Measurements from ENCODE around the gene TMEM97. TPM values are rescaled to one million over a fixed set of nuclear protein-coding genes. Genes with fewer than 3 reads are reported as not detected.

Gene TMEM97
- total RNA-seq, 5 donors from 2014 or later (not counting 1 experiment from before 2014, with no cell fraction given): 3.4 to 7.2 (median 5.1) TPM

DNA sequence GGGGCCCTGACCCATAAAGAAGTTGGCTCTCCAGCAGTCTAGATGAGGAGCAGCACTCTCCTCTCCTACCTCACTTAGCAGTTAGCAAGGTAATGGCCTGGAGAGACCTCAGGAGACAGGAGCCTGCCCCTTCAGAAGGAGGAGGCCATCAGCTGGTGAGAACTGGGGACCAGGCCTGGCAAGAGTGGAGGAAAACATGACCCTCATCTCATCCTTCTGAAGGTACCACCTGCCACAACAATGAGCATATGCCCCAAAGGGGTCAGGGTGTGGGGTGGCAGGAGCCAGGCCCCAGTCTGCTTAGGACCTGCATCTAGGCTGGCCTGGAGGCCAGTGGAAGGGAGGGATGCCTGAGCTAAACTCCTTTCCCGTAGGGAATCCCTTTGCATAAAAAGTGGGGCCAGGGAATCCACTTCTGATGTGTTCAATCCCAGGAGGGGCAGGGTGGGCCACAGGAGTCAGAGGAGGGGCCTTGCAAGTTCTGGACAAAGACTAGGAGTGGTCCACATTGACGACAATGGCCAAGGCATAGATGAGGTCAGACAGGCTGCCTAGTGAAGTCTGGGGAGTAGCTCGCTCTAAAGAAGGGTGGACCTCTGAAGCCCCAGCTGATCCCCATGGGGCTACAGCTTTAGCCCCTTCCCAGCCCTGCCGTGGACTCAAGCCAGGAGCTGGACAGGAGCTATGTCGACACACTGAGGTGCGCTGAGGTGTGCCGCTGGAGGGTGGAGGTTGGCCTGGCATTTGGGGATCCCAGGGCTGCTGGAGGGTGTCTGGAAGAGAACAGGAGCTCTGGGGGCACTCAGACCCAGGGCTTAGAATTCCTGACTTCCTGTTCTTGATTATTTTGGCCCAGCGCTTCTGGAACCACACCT lies 45.0 kb downstream of the TMEM97 start:
- no peak overlapping the region for H3K4me3 ChIP-seq (ENCODE audit: control insufficient read depth in 1 of 2, extremely low read depth in 1 of 2, low read length in 1 of 2)
- DNase-seq: no peak
- H3K9me3 Mint-ChIP-seq: no peaks in the 10 kb centered on the region
- ATAC-seq (replicated peaks in 1 of 4): no peak
- WGBS (ENCODE audit: insufficient coverage): 96% methylated on average over 6 of the region's 8 CpGs
- no peak overlapping the region for H3K4me3 Mint-ChIP-seq
- peaks cover 19% of the 10 kb centered on the region for H3K36me3 Mint-ChIP-seq
- no peaks in the 10 kb centered on the region for H3K9me3 ChIP-seq
- H3K27me3 Mint-ChIP-seq: no peaks in the 10 kb centered on the region
- H3K27ac Mint-ChIP-seq: no peak overlapping the region
- H3K4me1 ChIP-seq (ENCODE audit: control insufficient read depth in 1 of 2, extremely low read depth in 1 of 2, insufficient read depth in 2 of 2, low read length in 2 of 2): no peaks in the 10 kb centered on the region
- POLR2A ChIA-PET: interaction anchor here in 1 of 2 donors (0.6 kb wide), 1 partner anchor 189 kb away, joined by 3 read pairs; no protein-coding TSS in a partner anchor
- H3K36me3 ChIP-seq (ENCODE audit: control insufficient read depth in 2 of 2, extremely low read depth in 1 of 2, insufficient read depth in 1 of 2, low read length in 1 of 2): peaks cover 14 to 52% of the 10 kb centered on the region in 2 donors
- CTCF ChIA-PET: no interaction called here
- no peaks in the 10 kb centered on the region for H3K27me3 ChIP-seq (replicated peaks in 1 of 2; ENCODE audit: control insufficient read depth in 2 of 2, extremely low read depth in 1 of 2, insufficient read depth in 2 of 2, low read length in 1 of 2)
- no peak overlapping the region for H3K27ac ChIP-seq (ENCODE audit: low read length)
- peaks cover 0 to 3% (median 3%) of the 10 kb centered on the region in 3 donors for H3K4me1 Mint-ChIP-seq

DNA sequence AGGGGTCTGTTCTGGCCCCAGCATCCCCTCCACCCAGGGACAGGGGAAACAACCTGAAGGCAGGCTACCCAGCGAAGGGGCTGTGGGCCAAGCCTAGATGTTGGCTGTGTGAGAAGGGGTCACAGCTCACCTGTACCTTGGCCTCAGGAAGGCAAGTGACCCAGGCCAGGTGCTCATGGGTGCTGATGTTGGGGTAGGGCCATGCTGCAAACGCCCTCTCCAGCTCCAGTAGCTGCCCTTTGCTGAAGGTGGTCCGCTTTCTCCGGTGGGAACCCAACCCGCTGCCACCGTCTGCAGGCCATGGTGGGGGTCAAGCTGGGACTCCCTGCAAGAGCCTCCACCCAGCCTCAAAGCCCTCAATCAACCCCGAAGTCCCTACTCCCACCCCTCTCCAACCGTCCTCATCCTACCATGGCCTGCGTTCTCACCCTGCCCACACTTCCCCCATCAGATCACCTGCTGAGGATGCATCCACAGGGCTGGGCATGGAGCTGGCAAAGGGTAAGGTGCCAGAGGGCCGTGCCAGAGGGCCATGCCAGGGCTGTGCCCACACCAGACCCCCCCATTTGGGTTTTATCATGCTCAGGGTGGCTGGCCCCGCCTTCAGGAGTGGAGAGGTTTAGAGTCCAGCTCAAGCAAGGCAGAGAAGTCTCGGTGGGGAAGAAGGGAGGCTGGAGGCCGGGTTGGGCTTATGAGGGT lies 45.8 kb downstream of the TMEM97 start, which contains the start of gene SEBOX:
TSS of gene SEBOX (minus strand) at position 535 of the 699 bp plus-strand sequence. CDS start at position 487, 48 bp downstream.
- ChIA-PET POLR2A (no interaction called here), CTCF (no interaction called here)
- Histone ChIP-seq H3K36me3 (ENCODE audit: control insufficient read depth in 2 of 2, extremely low read depth in 1 of 2, insufficient read depth in 1 of 2, low read length in 1 of 2) (peaks cover 11 to 44% of the 10 kb centered on the region in 2 donors), H3K4me3 (ENCODE audit: control insufficient read depth in 1 of 2, extremely low read depth in 1 of 2, low read length in 1 of 2) (no peak within 1 kb of the TSS), H3K4me1 (ENCODE audit: control insufficient read depth in 1 of 2, extremely low read depth in 1 of 2, insufficient read depth in 2 of 2, low read length in 2 of 2) (no peaks in the 10 kb centered on the region), H3K9me3 (no peaks in the 10 kb centered on the region), H3K27me3 (replicated peaks in 1 of 2; ENCODE audit: control insufficient read depth in 2 of 2, extremely low read depth in 1 of 2, insufficient read depth in 2 of 2, low read length in 1 of 2) (no peaks in the 10 kb centered on the region), H3K27ac (ENCODE audit: low read length) (no peak within 1 kb of the TSS)
- Mint-ChIP-seq H3K27me3 (no peaks in the 10 kb centered on the region), H3K36me3 (peaks cover 19% of the 10 kb centered on the region), H3K4me3 (no peak within 1 kb of the TSS), H3K4me1 (no peaks in the 10 kb centered on the region), H3K9me3 (no peaks in the 10 kb centered on the region), H3K27ac (no peak within 1 kb of the TSS)
- DNase-seq (no peak), ATAC-seq (replicated peaks in 1 of 4) (no peak)
- 96% methylated on average over 4 of the region's 13 CpGs for WGBS (ENCODE audit: insufficient coverage)

DNA sequence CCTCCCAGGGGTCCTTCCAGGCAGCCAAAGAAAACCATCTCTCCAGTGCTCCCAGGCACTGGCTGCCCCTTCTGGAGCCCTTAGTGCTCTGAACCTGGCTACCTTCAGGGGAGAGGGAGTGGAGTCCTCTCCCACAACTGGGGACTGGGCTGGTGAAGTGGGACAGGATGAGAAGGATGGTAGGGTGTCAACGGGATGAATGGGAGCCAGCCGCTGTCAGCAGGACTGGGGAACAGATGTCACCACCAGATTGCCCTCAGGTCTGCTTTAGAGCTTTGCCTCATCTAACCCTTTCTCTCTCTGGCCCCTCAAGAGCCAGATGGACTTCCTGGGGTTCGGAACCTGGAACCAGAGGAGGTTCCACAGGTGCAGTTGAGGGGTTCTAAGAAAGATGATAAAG lies 46.5 kb downstream of the TMEM97 start:
- CTCF ChIA-PET: no interaction called here

DNA sequence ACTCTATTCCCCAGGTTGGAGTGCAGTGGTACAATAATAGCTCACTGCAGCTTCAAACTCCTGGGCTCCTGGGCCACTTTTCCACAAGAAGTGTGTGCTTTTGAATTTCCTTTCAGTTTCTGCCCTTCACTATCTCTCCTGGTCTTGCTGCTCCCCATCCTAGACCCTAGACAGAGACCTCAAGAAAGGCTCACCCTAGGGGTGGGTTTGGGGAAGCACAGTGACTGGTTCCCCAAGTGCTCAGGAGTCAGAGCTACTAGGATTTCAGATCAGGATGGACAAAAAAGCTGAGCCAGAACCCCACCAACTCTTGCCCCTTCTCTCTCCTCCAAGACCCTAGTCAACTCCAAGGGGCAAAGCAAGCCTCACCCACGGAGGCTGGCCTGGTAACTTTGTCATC lies 47.6 kb downstream of the TMEM97 start:
- ATAC-seq (replicated peaks in 1 of 4) (no peak), DNase-seq (no peak)
- no peak overlapping the region for H3K27ac ChIP-seq (ENCODE audit: low read length)
- Mint-ChIP-seq H3K36me3 (peaks cover 4% of the 10 kb centered on the region), H3K4me3 (no peak overlapping the region), H3K9me3 (no peaks in the 10 kb centered on the region), H3K27me3 (no peaks in the 10 kb centered on the region), H3K4me1 (peaks cover 4 to 5% (median 4%) of the 10 kb centered on the region in 3 donors), H3K27ac (no peak overlapping the region)
- no peaks in the 10 kb centered on the region for H3K27me3 ChIP-seq (replicated peaks in 1 of 2; ENCODE audit: control insufficient read depth in 2 of 2, extremely low read depth in 1 of 2, insufficient read depth in 2 of 2, low read length in 1 of 2)
- WGBS (ENCODE audit: insufficient coverage): no CpG with 5 or more reads among the region's 1 CpG
- no peaks in the 10 kb centered on the region for H3K9me3 ChIP-seq
- ChIA-PET CTCF (no interaction called here), POLR2A (interaction anchor here in 1 of 2 donors (0.7 kb wide), 1 partner anchor 22 kb away, joined by 3 read pairs; no protein-coding TSS in a partner anchor)
- peaks cover 4 to 26% of the 10 kb centered on the region in 2 donors for H3K36me3 ChIP-seq (ENCODE audit: control insufficient read depth in 2 of 2, extremely low read depth in 1 of 2, insufficient read depth in 1 of 2, low read length in 1 of 2)
- peaks cover 0 to 6% of the 10 kb centered on the region in 2 experiments for H3K4me1 ChIP-seq (ENCODE audit: control insufficient read depth in 1 of 2, extremely low read depth in 1 of 2, insufficient read depth in 2 of 2, low read length in 2 of 2)
- H3K4me3 ChIP-seq (ENCODE audit: control insufficient read depth in 1 of 2, extremely low read depth in 1 of 2, low read length in 1 of 2): no peak overlapping the region

More for the DNA sequence above, 46.5 kb downstream of the TMEM97 start:
- Histone ChIP-seq H3K4me3 (ENCODE audit: control insufficient read depth in 1 of 2, extremely low read depth in 1 of 2, low read length in 1 of 2) (no peak overlapping the region), H3K4me1 (ENCODE audit: control insufficient read depth in 1 of 2, extremely low read depth in 1 of 2, insufficient read depth in 2 of 2, low read length in 2 of 2) (no peaks in the 10 kb centered on the region), H3K27ac (ENCODE audit: low read length) (no peak overlapping the region), H3K9me3 (no peaks in the 10 kb centered on the region), H3K27me3 (replicated peaks in 1 of 2; ENCODE audit: control insufficient read depth in 2 of 2, extremely low read depth in 1 of 2, insufficient read depth in 2 of 2, low read length in 1 of 2) (no peaks in the 10 kb centered on the region), H3K36me3 (ENCODE audit: control insufficient read depth in 2 of 2, extremely low read depth in 1 of 2, insufficient read depth in 1 of 2, low read length in 1 of 2) (peaks cover 11 to 38% of the 10 kb centered on the region in 2 donors)
- peaks cover 16% of the 10 kb centered on the region for H3K36me3 Mint-ChIP-seq
- POLR2A ChIA-PET: no interaction called here
- no peaks in the 10 kb centered on the region for H3K4me1 Mint-ChIP-seq
- no peak overlapping the region for H3K27ac Mint-ChIP-seq
- ATAC-seq (replicated peaks in 1 of 4) (no peak), DNase-seq (no peak)
- no CpG with 5 or more reads among the region's 3 CpGs for WGBS (ENCODE audit: insufficient coverage)
- H3K27me3 Mint-ChIP-seq: no peaks in the 10 kb centered on the region
- no peak overlapping the region for H3K4me3 Mint-ChIP-seq
- H3K9me3 Mint-ChIP-seq: no peaks in the 10 kb centered on the region

DNA sequence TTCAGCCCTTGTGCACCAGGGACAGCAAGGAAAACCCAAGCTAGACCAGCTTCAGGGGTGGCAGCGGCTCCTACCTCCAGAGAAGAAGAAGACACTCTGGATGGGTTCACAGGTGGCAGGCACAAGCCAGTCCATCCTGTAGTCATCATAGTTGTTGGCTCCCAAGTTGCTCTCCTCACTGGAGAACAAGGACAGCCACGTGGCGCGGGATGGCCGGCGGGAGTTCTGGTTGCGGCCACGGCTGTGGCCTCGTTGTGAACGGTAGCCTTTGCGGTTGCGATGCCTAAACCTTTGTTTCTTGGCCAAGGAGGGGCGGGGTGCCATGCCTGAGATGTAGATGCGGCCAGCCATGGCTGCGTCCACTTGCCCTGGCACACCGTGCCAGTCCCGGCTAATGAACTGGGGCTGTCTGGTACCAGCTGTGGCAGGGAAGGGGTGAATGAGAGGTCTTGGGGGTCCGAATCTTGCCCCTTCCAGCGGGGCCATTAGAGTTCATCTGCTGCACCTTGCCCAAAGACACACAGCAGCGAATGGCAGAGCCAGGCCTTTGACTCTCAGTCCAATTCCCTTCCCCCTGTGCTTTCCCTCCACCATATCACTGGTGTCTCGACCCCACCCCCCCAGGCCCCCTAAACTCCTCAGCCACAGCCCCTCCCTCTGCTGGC lies 48.8 kb downstream of the TMEM97 start:
- Mint-ChIP-seq H3K4me1 (peaks cover 6 to 10% (median 10%) of the 10 kb centered on the region in 3 donors), H3K4me3 (no peak overlapping the region), H3K36me3 (peaks cover 4% of the 10 kb centered on the region), H3K27me3 (no peaks in the 10 kb centered on the region), H3K27ac (no peak overlapping the region), H3K9me3 (no peaks in the 10 kb centered on the region)
- ATAC-seq (replicated peaks in 1 of 4) (no peak), DNase-seq (no peak)
- Histone ChIP-seq H3K36me3 (ENCODE audit: control insufficient read depth in 2 of 2, extremely low read depth in 1 of 2, insufficient read depth in 1 of 2, low read length in 1 of 2) (peaks cover 3 to 16% of the 10 kb centered on the region in 2 donors), H3K27ac (ENCODE audit: low read length) (no peak overlapping the region), H3K27me3 (replicated peaks in 1 of 2; ENCODE audit: control insufficient read depth in 2 of 2, extremely low read depth in 1 of 2, insufficient read depth in 2 of 2, low read length in 1 of 2) (no peaks in the 10 kb centered on the region), H3K9me3 (no peaks in the 10 kb centered on the region), H3K4me3 (ENCODE audit: control insufficient read depth in 1 of 2, extremely low read depth in 1 of 2, low read length in 1 of 2) (no peak overlapping the region), H3K4me1 (ENCODE audit: control insufficient read depth in 1 of 2, extremely low read depth in 1 of 2, insufficient read depth in 2 of 2, low read length in 2 of 2) (peaks cover 5 to 16% of the 10 kb centered on the region in 2 experiments)
- 89% methylated on average over 19 of the region's 21 CpGs for WGBS (ENCODE audit: insufficient coverage)
- ChIA-PET CTCF (no interaction called here), POLR2A (no interaction called here)

DNA sequence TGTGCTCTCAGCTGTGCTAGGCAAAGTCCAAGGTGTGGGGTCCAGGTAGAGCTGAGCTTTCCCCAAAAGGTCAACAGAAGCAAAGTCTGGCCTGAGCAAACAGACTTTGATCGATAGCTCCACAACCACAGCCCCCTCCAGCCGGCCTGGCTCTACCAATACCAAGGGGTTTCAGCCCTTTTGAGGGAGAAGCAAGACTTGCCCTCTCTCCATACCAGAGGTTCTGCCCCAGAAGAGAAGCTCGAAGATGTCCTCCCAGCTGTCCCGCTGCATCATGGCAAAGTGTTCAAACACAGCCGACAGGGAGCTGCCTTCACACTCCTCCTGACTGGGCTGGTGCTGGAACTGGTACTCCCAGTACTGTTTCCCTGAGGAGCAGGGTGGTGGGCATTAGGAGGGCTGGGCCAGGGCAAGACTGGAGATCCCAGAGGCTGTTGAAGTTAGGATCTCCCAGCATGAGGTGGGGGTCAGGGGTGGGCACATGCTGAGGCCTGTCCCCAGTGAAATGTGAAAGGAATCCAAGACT lies 49.4 kb downstream of the TMEM97 start:
- H3K4me1 Mint-ChIP-seq: peaks cover 12 to 16% (median 16%) of the 10 kb centered on the region in 3 donors
- H3K4me1 ChIP-seq (ENCODE audit: control insufficient read depth in 1 of 2, extremely low read depth in 1 of 2, insufficient read depth in 2 of 2, low read length in 2 of 2): peaks cover 5 to 21% of the 10 kb centered on the region in 2 experiments
- 88% methylated on average over 4 of the region's 5 CpGs for WGBS (ENCODE audit: insufficient coverage)
- H3K4me3 Mint-ChIP-seq: no peak overlapping the region
- H3K36me3 Mint-ChIP-seq: peaks cover 3% of the 10 kb centered on the region
- ATAC-seq (replicated peaks in 1 of 4): no peak
- H3K27me3 Mint-ChIP-seq: no peaks in the 10 kb centered on the region
- no peak overlapping the region for H3K27ac Mint-ChIP-seq
- ChIA-PET POLR2A (no interaction called here), CTCF (no interaction called here)
- no peak for DNase-seq
- H3K9me3 Mint-ChIP-seq: no peaks in the 10 kb centered on the region
- H3K9me3 ChIP-seq: no peaks in the 10 kb centered on the region
- H3K4me3 ChIP-seq (ENCODE audit: control insufficient read depth in 1 of 2, extremely low read depth in 1 of 2, low read length in 1 of 2): no peak overlapping the region
- H3K36me3 ChIP-seq (ENCODE audit: control insufficient read depth in 2 of 2, extremely low read depth in 1 of 2, insufficient read depth in 1 of 2, low read length in 1 of 2): peaks cover 3 to 11% of the 10 kb centered on the region in 2 donors
- no peak overlapping the region for H3K27ac ChIP-seq (ENCODE audit: low read length)
- no peaks in the 10 kb centered on the region for H3K27me3 ChIP-seq (replicated peaks in 1 of 2; ENCODE audit: control insufficient read depth in 2 of 2, extremely low read depth in 1 of 2, insufficient read depth in 2 of 2, low read length in 1 of 2)

All from T-cell (primary cell).